Aorta (tissue), 5 donors: ENCODE results near the gene SBNO1. TPM values are rescaled to one million over a fixed set of nuclear protein-coding genes. Genes with fewer than 3 reads are reported as not detected.
A peak's percentile ranks its signal among the peaks of the same experiment; 100 is the strongest.

ENCODE experiments used
- ATAC-seq: fragments of 200-7000 bp; cut with Tn5 transposase; one replicate; pipeline ENCODE4 v1.9.1; 2022; ENCODE audit warnings: moderate library complexity; ENCODE audit not compliant: low FRiP score
- DNase-seq, 2 donors: peaks; one replicate each; pipeline ENCODE4 v3.0.0-alpha.2; 2020
- H3K27ac ChIP-seq, 2 donors: one replicate each; pipeline ENCODE4 v1.5.1; 2013; ENCODE audit warnings: low read length in 2 of 2, mild to moderate bottlenecking in 2 of 2, moderate library complexity in 2 of 2, control low read depth in 1 of 2, inconsistent platforms in 1 of 2, low read depth in 1 of 2
- H3K27me3 ChIP-seq, 2 donors: one replicate each; pipeline ENCODE4 v1.6.1; 2013; ENCODE audit warnings: control low read depth in 1 of 2, low read length in 1 of 2, mild to moderate bottlenecking in 1 of 2, moderate library complexity in 1 of 2; ENCODE audit not compliant: insufficient read depth in 2 of 2, control insufficient read depth in 1 of 2
- H3K36me3 ChIP-seq, 2 donors: one replicate each; pipeline ENCODE4 v1.6.1; 2013; ENCODE audit warnings: control low read depth in 1 of 2, low read length in 1 of 2, mild to moderate bottlenecking in 1 of 2; ENCODE audit not compliant: insufficient read depth in 2 of 2, control insufficient read depth in 1 of 2
- H3K4me1 ChIP-seq, 2 donors: one replicate each; pipeline ENCODE4 v1.6.1; 2013; ENCODE audit warnings: low read length in 2 of 2, control low read depth in 1 of 2, mild to moderate bottlenecking in 1 of 2, moderate library complexity in 1 of 2; ENCODE audit not compliant: insufficient read depth in 2 of 2, control insufficient read depth in 1 of 2
- H3K4me3 ChIP-seq, 2 donors: one replicate each; pipeline ENCODE4 v1.5.1; 2013; ENCODE audit warnings: low read length in 2 of 2, control low read depth in 1 of 2, mild to moderate bottlenecking in 1 of 2
- H3K9me3 ChIP-seq: one replicate; pipeline ENCODE4 v1.6.1; 2013; ENCODE audit warnings: mild to moderate bottlenecking, low read length; ENCODE audit not compliant: control insufficient read depth
- WGBS, 2 donors: extraction: QIAGEN DNeasy Blood & Tissue Kit; methylation state at CpG; one replicate each; pipeline ENCODE4 v1.1.7; 2013; 5-methylcytosine and 5-hydroxymethylcytosine counted together
- intact Hi-C, 2 donors: fragments of 100-400 bp; cut with DNase I; formaldehyde crosslinking; loops; one replicate each; pipeline versions ENCODE4 v1.14.2 to v1.15.0; 2022
- polyA plus RNA-seq, 2 donors: library from polyadenylated mRNA; stranded (reverse); fragments of 200-250 nt; gene quantifications; one replicate each; pipeline ENCODE4 v1.2.3, GENCODE V29; 2013
- total RNA-seq, 2 donors: library from RNA; stranded (reverse); fragmentation: NEBNext Ultra II Directional; extraction: Animal tissue kit (Norgen Biotek cat#: 25700); gene quantifications; one replicate each; pipeline ENCODE4 v1.2.1, GENCODE V29; 2021
- donor health status: healthy with polysubstance abuse.
- donor health status: Bipolar disorder and iron deficiency.
- donor health status: DM: no; HTN: no; CAD: no.
- donor health status: DM: no; HTN: no; CAD: no.
- donor health status: DM: yes; HTN: yes; CAD: no.

SBNO1 gene
- total and polyA plus RNA-seq, 4 donors: 4.0 to 28.6 (median 14.9) TPM

DNA sequence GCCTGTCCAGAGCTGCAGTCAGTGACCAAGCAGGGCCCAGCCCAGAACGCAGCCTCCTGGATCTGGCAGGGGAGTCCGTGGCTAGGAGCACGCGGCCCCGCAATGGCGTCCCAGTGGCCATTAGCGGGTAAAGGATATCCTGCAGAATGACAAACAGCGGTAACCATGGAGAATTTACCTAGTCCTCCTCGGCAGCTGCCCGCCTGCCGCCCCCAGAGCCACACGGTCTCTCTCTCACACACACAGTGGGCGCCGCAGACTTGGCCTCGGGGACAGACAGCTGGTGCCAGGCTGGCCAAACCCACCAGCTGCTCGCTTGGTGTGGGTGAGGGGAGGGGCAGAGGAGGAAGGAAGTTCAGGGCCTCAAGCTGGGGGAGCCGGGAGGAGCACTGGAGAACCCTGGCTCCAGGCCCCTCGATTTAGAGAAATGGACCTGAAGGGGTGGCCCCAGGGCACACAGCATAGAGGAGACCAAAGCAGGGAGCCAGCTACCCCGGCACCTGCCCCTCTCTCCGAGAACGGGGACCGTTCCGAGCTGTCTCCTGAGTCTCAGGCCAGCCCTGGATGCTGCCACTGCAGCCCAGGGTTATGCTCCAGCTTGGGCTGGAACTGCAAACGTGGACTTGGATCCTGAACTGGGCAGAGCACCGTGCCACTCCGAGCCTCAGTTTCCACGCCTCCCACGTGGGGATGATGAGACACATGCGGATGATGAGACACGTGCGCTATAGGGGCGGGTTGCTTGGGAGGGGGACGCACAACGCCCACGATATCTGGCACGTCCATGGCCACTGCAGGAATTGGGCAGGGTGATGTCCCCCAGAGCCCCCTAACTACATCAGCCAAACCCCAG is 96.4 kb downstream of the SBNO1 start:
- ATAC-seq (no peak), DNase-seq (peak; percentile 62 to 79)
- Histone ChIP-seq H3K4me3 (no peak overlapping the region), H3K27me3 (no peaks in the 10 kb centered on the region), H3K4me1 (no peaks in the 10 kb centered on the region), H3K36me3 (peaks cover 0 to 4% of the 10 kb centered on the region in 2 donors), H3K9me3 (no peaks in the 10 kb centered on the region), H3K27ac (no peak overlapping the region)
- WGBS, 2 donors: 45 to 48% methylated on average over 36 of the region's 36 CpGs
- intact Hi-C loops: no loop called here

DNA sequence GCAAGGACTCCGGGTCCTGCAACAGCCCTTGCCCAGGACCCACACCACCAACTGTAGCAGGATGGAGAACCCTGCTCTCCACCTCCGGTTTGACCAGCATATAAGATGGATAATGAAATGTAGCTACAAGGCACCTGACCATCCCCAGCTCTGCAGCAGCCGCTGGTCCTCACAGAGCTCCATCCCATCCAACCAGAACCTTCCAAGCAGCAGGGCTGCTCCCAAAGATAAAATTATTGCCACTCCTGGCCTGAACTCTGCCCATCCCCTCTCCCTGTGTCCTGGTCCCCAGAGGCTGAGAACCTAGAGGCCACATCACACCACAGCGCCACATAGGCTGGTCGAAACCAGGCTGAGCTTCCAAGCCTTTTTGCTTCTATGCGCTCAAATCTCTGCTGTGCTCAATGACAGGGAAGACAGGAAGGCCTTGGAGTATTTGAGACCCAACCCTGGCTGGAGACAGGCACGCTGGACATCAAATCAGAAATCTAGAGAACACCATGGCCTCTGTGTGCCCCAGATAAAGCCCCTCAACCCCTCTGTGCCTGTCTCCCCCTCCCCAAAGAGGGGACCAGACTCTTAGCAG is 97.2 kb downstream of the SBNO1 start:
- DNase-seq: no peak
- Histone ChIP-seq H3K4me3 (no peak overlapping the region), H3K27ac (no peak overlapping the region), H3K4me1 (no peaks in the 10 kb centered on the region), H3K27me3 (no peaks in the 10 kb centered on the region), H3K36me3 (peaks cover 0 to 4% of the 10 kb centered on the region in 2 donors), H3K9me3 (no peaks in the 10 kb centered on the region)
- ATAC-seq: no peak
- WGBS, 2 donors: 91% methylated on average over 7 of the region's 7 CpGs
- intact Hi-C loops: no loop called here

DNA sequence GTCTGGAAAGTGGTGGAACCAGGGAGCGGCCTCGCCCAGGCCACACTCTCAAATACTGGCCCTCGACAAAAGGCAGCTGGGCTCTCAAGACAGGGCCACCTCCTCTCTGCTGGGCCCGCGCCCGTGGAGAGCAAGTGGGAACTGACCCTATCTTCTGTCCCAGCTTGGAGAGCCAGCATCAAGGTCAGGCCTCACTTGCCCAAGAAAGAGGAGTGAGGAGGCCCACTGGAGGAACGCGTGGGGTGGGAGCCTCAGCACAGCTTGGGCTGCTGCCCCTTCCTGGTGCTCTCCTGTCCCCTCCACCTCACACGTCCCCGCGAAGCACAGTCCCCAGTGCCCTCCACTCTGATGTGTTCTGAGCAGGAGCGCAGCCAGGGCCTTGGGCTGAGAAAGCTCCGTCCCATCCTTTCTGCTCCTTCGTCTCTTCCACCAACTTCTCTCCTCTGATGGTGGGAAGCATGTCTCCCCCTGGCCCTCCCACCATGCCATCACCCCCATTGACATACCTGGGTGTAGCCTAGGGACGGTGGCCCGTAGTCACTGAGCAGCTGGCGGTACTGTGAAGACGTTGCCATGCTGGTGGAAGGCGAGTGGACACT is 97.9 kb downstream of the SBNO1 start:
- H3K4me3 ChIP-seq: no peak overlapping the region
- H3K9me3 ChIP-seq: no peaks in the 10 kb centered on the region
- ATAC-seq (no peak), DNase-seq (peak in 1 of 2 donors; percentile 68)
- intact Hi-C loops: no loop called here
- 89 to 90% methylated on average over 19 of the region's 19 CpGs for WGBS, 2 donors
- H3K4me1 ChIP-seq: no peaks in the 10 kb centered on the region
- peaks cover 0 to 5% of the 10 kb centered on the region in 2 donors for H3K36me3 ChIP-seq
- H3K27me3 ChIP-seq: no peaks in the 10 kb centered on the region
- no peak overlapping the region for H3K27ac ChIP-seq

DNA sequence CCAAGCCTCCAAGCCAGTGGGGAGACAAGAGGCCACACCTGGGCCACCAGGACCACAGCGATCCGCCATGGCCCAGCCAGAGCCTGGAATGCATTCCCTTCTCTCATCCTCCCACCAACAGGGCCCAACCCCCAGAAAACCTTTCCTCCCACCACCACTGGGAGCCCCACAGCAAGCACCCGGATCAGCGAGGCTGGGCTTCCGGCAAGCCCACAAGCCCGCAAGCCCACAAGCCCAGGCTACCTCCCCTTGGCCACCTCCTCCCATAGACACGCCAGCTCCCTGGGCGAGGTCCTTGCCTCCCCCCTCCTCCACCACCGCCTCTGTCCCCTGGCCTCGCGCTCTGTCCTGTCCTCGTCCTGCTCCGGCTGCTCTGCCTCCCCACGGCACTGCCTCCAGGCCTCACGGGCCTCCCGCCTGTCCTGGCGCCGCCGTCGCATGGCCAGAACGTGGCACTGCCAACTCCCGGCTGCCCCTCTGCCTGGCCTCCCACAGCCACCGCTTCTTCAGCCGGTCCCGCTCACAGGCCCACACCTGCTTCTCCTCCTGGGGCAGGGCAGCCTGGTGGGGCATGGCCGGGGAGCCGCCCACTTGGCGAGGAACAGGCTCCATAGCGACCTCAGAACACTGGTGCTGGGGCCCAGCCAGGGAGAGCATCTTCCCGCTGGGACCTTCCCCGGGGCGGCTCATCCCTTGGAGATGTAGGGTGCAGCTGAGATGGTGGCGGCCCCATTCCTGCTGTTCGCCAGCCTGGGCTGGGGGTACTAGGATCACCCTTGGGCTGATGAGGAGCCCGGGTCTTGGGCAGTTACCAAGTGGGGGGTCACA is 98.6 kb downstream of the SBNO1 start:
- no peak for ATAC-seq
- Histone ChIP-seq H3K9me3 (no peaks in the 10 kb centered on the region), H3K4me3 (no peak overlapping the region), H3K36me3 (peaks cover 0 to 5% of the 10 kb centered on the region in 2 donors), H3K27me3 (no peaks in the 10 kb centered on the region), H3K4me1 (no peaks in the 10 kb centered on the region), H3K27ac (no peak overlapping the region)
- 90 to 91% methylated on average over 35 of the region's 35 CpGs for WGBS, 2 donors
- peak in 1 of 2 donors; percentile 29 for DNase-seq
- intact Hi-C loops: no loop called here

DNA sequence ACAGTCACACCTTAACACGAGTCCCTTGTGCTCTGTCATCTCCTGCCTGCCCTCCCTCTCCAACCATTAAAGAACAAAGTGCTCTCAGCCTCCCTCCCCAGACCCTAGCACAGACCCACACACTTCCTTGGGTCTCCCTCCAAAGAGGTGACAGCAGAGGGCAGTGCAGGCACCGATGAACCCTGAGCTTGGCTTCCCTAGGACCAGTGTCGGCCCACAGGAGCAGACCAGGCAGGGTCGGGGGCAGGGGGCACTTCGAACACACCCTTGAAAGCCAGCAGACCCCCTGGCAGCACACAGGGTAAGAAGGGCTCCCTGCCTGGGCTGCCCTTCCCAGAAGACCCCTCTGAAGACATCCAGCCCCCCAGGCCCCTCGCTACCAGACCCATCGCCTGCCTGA is 100.0 kb downstream of the SBNO1 start:
- H3K36me3 ChIP-seq: peaks cover 0 to 5% of the 10 kb centered on the region in 2 donors
- intact Hi-C loops: no loop called here
- no peak for DNase-seq

DNA sequence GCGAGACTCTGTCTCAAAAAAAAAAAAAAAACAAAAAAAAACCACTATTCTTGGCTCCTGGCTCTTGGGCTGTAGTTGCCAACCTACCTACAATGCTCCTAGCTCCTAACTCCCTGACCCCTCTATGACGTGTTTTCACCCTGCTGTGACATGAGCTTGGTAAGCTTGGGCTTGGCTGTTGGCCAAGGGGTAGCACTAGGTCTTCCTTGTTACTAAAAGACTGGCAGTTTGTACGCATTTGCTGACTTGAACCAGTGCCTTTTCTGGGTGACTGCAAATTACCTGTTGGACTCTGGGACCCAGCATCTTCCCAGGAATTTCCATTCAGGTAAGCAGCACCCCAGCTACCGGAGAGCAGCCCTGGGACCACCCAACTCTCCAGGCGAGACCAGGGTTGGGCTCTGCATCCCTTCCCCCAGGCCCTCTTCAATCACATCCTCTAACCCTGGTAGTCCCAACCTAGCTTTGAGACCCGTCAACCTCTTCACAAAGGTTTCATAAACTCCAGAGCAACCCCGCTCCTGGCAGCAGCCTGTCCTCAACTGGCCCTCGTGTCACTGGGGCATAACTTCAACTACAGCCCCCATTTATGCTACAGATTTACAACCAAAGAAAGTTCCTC is 101.3 kb downstream of the SBNO1 start:
- ATAC-seq: no peak
- peaks cover 0 to 13% of the 10 kb centered on the region in 2 donors for H3K36me3 ChIP-seq
- H3K9me3 ChIP-seq: no peaks in the 10 kb centered on the region
- no peaks in the 10 kb centered on the region for H3K4me1 ChIP-seq
- WGBS, 2 donors: 83% methylated on average over 7 to 8 of the region's 8 CpGs
- H3K4me3 ChIP-seq: no peak overlapping the region
- intact Hi-C loops: no loop called here
- DNase-seq: no peak
- H3K27me3 ChIP-seq: no peaks in the 10 kb centered on the region
- no peak overlapping the region for H3K27ac ChIP-seq

More for the DNA sequence above, 100.0 kb downstream of the SBNO1 start:
- Histone ChIP-seq H3K4me3 (no peak overlapping the region), H3K27me3 (no peaks in the 10 kb centered on the region), H3K9me3 (no peaks in the 10 kb centered on the region), H3K27ac (no peak overlapping the region), H3K4me1 (no peaks in the 10 kb centered on the region)
- no peak for ATAC-seq
- WGBS, 2 donors: 59 to 71% methylated on average over 7 of the region's 7 CpGs

DNA sequence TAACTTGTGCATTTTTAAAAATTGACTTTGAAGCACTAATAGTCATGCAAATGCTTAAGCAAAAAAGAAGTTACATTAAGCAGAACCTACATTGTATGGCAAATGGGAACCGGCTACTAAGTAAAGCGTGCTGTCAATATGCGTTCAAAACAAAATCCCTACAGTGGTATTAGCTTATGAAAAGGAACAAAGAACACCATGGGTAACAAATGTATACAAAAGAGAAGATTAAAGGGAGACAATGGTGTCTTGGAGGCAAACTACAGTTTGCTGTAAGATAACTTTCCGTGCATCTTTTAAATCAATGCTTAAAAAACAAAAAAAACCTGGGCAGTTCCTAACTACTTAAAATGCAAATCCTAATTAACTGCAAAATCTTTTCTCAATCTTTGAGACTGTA is 103.5 kb downstream of the SBNO1 start:
- Histone ChIP-seq H3K4me1 (no peaks in the 10 kb centered on the region), H3K27ac (no peak overlapping the region), H3K9me3 (no peaks in the 10 kb centered on the region), H3K4me3 (no peak overlapping the region), H3K36me3 (peaks cover 0 to 11% of the 10 kb centered on the region in 2 donors), H3K27me3 (no peaks in the 10 kb centered on the region)
- DNase-seq (no peak), ATAC-seq (no peak)
- intact Hi-C loops: no loop called here
- 92 to 93% methylated on average over 4 of the region's 4 CpGs for WGBS, 2 donors

DNA sequence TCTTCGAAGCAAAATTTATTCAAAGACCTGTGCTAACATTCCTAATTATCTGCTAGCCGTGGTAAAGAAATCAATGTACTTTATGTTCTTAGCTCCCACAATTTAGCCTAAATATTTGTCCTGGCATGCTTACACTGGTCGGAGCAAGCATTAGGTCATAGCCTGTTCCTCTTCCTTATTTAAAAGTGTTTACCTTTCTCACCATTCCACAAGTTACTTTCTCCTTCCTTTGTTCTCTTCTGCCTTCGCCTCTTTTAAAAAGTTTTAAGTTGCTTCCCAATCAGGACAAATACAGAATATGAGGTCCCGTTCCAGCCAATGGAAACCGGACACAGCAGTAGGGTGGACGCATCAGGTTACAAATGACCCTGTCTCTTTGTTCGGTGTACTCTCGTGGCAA is 104.6 kb downstream of the SBNO1 start:
- H3K36me3 ChIP-seq: peaks cover 0 to 11% of the 10 kb centered on the region in 2 donors
- H3K9me3 ChIP-seq: no peaks in the 10 kb centered on the region
- 46 to 50% methylated on average over 9 of the region's 9 CpGs for WGBS, 2 donors
- no peaks in the 10 kb centered on the region for H3K4me1 ChIP-seq
- H3K27me3 ChIP-seq: no peaks in the 10 kb centered on the region
- H3K4me3 ChIP-seq: no peak overlapping the region
- DNase-seq (no peak), ATAC-seq (no peak)
- intact Hi-C loops: no loop called here
- no peak overlapping the region for H3K27ac ChIP-seq
